HepG2 (cell line): ENCODE measurements around the gene SAXO2.

Experiments
- CC2D1A ChIP-seq: sonication (generic); formaldehyde crosslinking; IDR thresholded peaks from 2 replicates; pipeline ENCODE4 v1.8.1; 2023; ENCODE audit warnings: mild to moderate bottlenecking, missing genetic modification reagents
- EP300 ChIP-seq, 3 experiments: sonication (generic) in 1 of 3; formaldehyde crosslinking in 1 of 3; IDR thresholded peaks; 2 replicates each; pipeline versions ENCODE4 v1.5.1 to v1.6.1; 2011 to 2020; ENCODE audit warnings: low read depth in 2 of 3, low read length in 2 of 3, borderline replicate concordance in 1 of 3, improper control_type of control experiment in 1 of 3, mild to moderate bottlenecking in 1 of 3, missing genetic modification reagents in 1 of 3, moderate library complexity in 1 of 3
- NPAS2 ChIP-seq: sonication (generic); formaldehyde crosslinking; IDR thresholded peaks from 2 replicates; pipeline ENCODE4 v1.8.0; 2022; ENCODE audit warnings: mild to moderate bottlenecking, missing genetic modification reagents, borderline replicate concordance
- PHF8 ChIP-seq: sonication (generic); formaldehyde crosslinking; IDR thresholded peaks from 2 replicates; pipeline ENCODE4 v1.5.0; 2020; ENCODE audit warnings: missing genetic modification reagents
- RFX5 ChIP-seq: IDR thresholded peaks from 2 replicates; pipeline ENCODE4 v1.6.1; 2011; ENCODE audit warnings: low read depth, low read length, improper control_type of control experiment
- SIX1 ChIP-seq: sonication (generic); formaldehyde crosslinking; IDR thresholded peaks from 2 replicates; pipeline ENCODE4 v1.4.0; 2020; ENCODE audit warnings: missing genetic modification reagents, borderline replicate concordance
- TF ChIP-seq, protein P1 (sequence below): sonication (generic); formaldehyde crosslinking; IDR thresholded peaks from 2 replicates; pipeline ENCODE4 v1.4.0; 2020; ENCODE audit warnings: low read depth, mild to moderate bottlenecking, missing genetic modification reagents
- TF ChIP-seq, protein P2 (sequence below): sonication (generic); formaldehyde crosslinking; IDR thresholded peaks from 2 replicates; pipeline ENCODE4 v1.4.0; 2020; ENCODE audit warnings: mild to moderate bottlenecking, missing genetic modification reagents
- TF ChIP-seq, protein P3 (sequence below), 2 experiments: IDR thresholded peaks; 2 replicates each; pipeline ENCODE4 v1.6.1; 2011 to 2012; ENCODE audit warnings: low read length in 2 of 2, borderline replicate concordance in 1 of 2, low read depth in 1 of 2, mild to moderate bottlenecking in 1 of 2, moderate library complexity in 1 of 2

GRCh38 chr15:82313446-82313845 is 50.8 kb downstream of the SAXO2 start:
- TF ChIP-seq, protein P1, sequence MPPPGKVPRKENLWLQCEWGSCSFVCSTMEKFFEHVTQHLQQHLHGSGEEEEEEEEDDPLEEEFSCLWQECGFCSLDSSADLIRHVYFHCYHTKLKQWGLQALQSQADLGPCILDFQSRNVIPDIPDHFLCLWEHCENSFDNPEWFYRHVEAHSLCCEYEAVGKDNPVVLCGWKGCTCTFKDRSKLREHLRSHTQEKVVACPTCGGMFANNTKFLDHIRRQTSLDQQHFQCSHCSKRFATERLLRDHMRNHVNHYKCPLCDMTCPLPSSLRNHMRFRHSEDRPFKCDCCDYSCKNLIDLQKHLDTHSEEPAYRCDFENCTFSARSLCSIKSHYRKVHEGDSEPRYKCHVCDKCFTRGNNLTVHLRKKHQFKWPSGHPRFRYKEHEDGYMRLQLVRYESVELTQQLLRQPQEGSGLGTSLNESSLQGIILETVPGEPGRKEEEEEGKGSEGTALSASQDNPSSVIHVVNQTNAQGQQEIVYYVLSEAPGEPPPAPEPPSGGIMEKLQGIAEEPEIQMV: no peak
- TF ChIP-seq RFX5 (no peak), SIX1 (CRISPR knock-in tag) (no peak), CC2D1A (no peak), PHF8 (CRISPR knock-in tag) (no peak), EP300 (IDR thresholded peaks at IDR 0.05; ENCODE audit: low read depth in 2 of 2, low read length in 2 of 2) (no peak), EP300 (CRISPR knock-in tag; IDR thresholded peaks at IDR 0.05; ENCODE audit: borderline replicate concordance) (no peak), NPAS2 (CRISPR knock-in tag) (no peak)
- TF ChIP-seq, protein P2, sequence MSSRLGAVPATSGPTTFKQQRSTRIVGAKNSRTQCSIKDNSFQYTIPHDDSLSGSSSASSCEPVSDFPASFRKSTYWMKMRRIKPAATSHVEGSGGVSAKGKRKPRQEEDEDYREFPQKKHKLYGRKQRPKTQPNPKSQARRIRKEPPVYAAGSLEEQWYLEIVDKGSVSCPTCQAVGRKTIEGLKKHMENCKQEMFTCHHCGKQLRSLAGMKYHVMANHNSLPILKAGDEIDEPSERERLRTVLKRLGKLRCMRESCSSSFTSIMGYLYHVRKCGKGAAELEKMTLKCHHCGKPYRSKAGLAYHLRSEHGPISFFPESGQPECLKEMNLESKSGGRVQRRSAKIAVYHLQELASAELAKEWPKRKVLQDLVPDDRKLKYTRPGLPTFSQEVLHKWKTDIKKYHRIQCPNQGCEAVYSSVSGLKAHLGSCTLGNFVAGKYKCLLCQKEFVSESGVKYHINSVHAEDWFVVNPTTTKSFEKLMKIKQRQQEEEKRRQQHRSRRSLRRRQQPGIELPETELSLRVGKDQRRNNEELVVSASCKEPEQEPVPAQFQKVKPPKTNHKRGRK: no peak
- TF ChIP-seq, protein P3, sequence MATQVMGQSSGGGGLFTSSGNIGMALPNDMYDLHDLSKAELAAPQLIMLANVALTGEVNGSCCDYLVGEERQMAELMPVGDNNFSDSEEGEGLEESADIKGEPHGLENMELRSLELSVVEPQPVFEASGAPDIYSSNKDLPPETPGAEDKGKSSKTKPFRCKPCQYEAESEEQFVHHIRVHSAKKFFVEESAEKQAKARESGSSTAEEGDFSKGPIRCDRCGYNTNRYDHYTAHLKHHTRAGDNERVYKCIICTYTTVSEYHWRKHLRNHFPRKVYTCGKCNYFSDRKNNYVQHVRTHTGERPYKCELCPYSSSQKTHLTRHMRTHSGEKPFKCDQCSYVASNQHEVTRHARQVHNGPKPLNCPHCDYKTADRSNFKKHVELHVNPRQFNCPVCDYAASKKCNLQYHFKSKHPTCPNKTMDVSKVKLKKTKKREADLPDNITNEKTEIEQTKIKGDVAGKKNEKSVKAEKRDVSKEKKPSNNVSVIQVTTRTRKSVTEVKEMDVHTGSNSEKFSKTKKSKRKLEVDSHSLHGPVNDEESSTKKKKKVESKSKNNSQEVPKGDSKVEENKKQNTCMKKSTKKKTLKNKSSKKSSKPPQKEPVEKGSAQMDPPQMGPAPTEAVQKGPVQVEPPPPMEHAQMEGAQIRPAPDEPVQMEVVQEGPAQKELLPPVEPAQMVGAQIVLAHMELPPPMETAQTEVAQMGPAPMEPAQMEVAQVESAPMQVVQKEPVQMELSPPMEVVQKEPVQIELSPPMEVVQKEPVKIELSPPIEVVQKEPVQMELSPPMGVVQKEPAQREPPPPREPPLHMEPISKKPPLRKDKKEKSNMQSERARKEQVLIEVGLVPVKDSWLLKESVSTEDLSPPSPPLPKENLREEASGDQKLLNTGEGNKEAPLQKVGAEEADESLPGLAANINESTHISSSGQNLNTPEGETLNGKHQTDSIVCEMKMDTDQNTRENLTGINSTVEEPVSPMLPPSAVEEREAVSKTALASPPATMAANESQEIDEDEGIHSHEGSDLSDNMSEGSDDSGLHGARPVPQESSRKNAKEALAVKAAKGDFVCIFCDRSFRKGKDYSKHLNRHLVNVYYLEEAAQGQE (IDR thresholded peaks at IDR 0.05; ENCODE audit: borderline replicate concordance in 1 of 2, low read depth in 1 of 2, low read length in 2 of 2): no peak
